ENCODE results near the gene RPL18A. TPM values are rescaled to one million over a fixed set of nuclear protein-coding genes. Genes with fewer than 3 reads are reported as not detected.

RPL18A gene
- total RNA-seq, 2 experiments from 2014 or later: 3,109 to 3,329 TPM

Other genes with a start within 250 kb of the RPL18A start
- under 1 TPM; 0.02 to 0.04 TPM for gene UNC13A, start 171.6 kb upstream of the RPL18A start, total RNA-seq
- gene MAP1S, start 140.4 kb upstream of the RPL18A start, total RNA-seq: 10 to 100 TPM; 57.6 to 79.3 TPM
- gene FCHO1, start 108.4 kb upstream of the RPL18A start, total RNA-seq: 10 to 100 TPM; 50.5 to 51.8 TPM
- under 1 TPM; 0.75 to 0.95 TPM for gene B3GNT3, start 64.8 kb upstream of the RPL18A start, total RNA-seq
- 1 to 10 TPM; 6.9 to 9.7 TPM for gene INSL3, start 38.4 kb upstream of the RPL18A start, total RNA-seq
- gene JAK3, start 11.9 kb upstream of the RPL18A start, total RNA-seq: 100 to 1,000 TPM; 174 to 180 TPM
- gene SLC5A5, start 12.0 kb downstream of the RPL18A start, total RNA-seq: 1 to 10 TPM; 1.0 to 1.3 TPM
- gene CCDC124, start 73.1 kb downstream of the RPL18A start, total RNA-seq: 100 to 1,000 TPM in 1 of 2 experiments, 10 to 100 TPM in 1; 99.3 to 131 TPM
- gene KCNN1, start 107.2 kb downstream of the RPL18A start, total RNA-seq: under 1 TPM in 1 of 2 experiments, not detected in 1; 0.05 TPM
- gene ARRDC2, start 148.3 kb downstream of the RPL18A start, total RNA-seq: 10 to 100 TPM; 13.5 to 21.7 TPM
- 10 to 100 TPM; 17.2 to 20.0 TPM for gene IL12RB1, start 227.0 kb downstream of the RPL18A start, total RNA-seq
- 10 to 100 TPM; 17.4 to 20.1 TPM for gene MAST3, start 237.9 kb downstream of the RPL18A start, total RNA-seq

Measured in activated CD4-positive, alpha-beta T cell treated with anti-CD3 and anti-CD28 coated beads for 36 hours (primary cell).